ENCODE measurements around the gene DLL4.
A peak's percentile ranks its signal among the peaks of the same experiment; 100 is the strongest.

DLL4 gene

GRCh38 chr15:40900256-40901052, 28.7 kb upstream of the DLL4 start:
- no peak for TF ChIP-seq CTCF (conservative IDR thresholded peaks at IDR 0.05; ENCODE audit: low read depth, low read length)

GRCh38 chr15:40901053-40901443, 28.1 kb upstream of the DLL4 start:
- no peak for DNase-seq (ENCODE audit: low read depth)
- H3K4me3 ChIP-seq (ENCODE audit: low read length) = peak overlapping the region; percentile 11
- no peak for TF ChIP-seq CTCF (conservative IDR thresholded peaks at IDR 0.05; ENCODE audit: low read depth, low read length)

More at GRCh38 chr15:40900256-40901052, 28.7 kb upstream of the DLL4 start:
- H3K4me3 ChIP-seq (ENCODE audit: low read length) = no peak overlapping the region
- no peak for DNase-seq (ENCODE audit: low read depth)

GRCh38 chr15:40902605-40903561, 26.3 kb upstream of the DLL4 start:
- TF ChIP-seq CTCF (conservative IDR thresholded peaks at IDR 0.05; ENCODE audit: low read depth, low read length) = no peak
- no peak for DNase-seq (ENCODE audit: low read depth)
- H3K4me3 ChIP-seq (ENCODE audit: low read length) = no peak overlapping the region

- H3K4me3 ChIP-seq (ENCODE audit: low read length) = no peak overlapping the region
- no peak for DNase-seq (ENCODE audit: low read depth)
- TF ChIP-seq CTCF (conservative IDR thresholded peaks at IDR 0.05; ENCODE audit: low read depth, low read length) = no peak
Measured at GRCh38 chr15:40904552-40905201, 24.5 kb upstream of the DLL4 start.

- peak; percentile 81 for TF ChIP-seq CTCF (conservative IDR thresholded peaks at IDR 0.05; ENCODE audit: low read depth, low read length)
- H3K4me3 ChIP-seq (ENCODE audit: low read length) = peak overlapping the region; percentile 54
- peak; percentile 47 for DNase-seq (ENCODE audit: low read depth)
Measured at GRCh38 chr15:40906091-40906990, 22.8 kb upstream of the DLL4 start.
